PFSK-1 (cell line): ENCODE results near the gene CCDC106.

Experiments
- FOXP2 ChIP-seq: optimal IDR thresholded peaks from 2 replicates; pipeline ENCODE3; 2011; ENCODE audit warnings: borderline replicate concordance, control low read depth, inconsistent platforms; ENCODE audit not compliant: insufficient read depth; ENCODE audit errors: extremely low read length, extremely low read depth
- POLR2AphosphoS5 ChIP-seq: IDR thresholded peaks from 2 replicates; pipeline ENCODE4 v1.6.1; 2012; ENCODE audit warnings: low read depth, mild to moderate bottlenecking, control low read depth, low read length, moderate library complexity
- SIN3A ChIP-seq: IDR thresholded peaks from 2 replicates; pipeline ENCODE4 v1.6.1; 2012; ENCODE audit warnings: mild to moderate bottlenecking, low read length, moderate library complexity, borderline replicate concordance; ENCODE audit not compliant: insufficient read depth
- TAF1 ChIP-seq: IDR thresholded peaks from 2 replicates; pipeline ENCODE4 v1.6.1; 2012; ENCODE audit warnings: low read length, control low read depth, borderline replicate concordance; ENCODE audit not compliant: insufficient read depth
- TF ChIP-seq, protein P1 (sequence below), 2 experiments: IDR thresholded peaks; 2 replicates each; pipeline versions ENCODE4 v1.6.1 to v1.8.0; 2011 to 2012; ENCODE audit warnings: low read depth in 2 of 2, low read length in 2 of 2, control low read depth in 1 of 2, inconsistent platforms in 1 of 2, mild to moderate bottlenecking in 1 of 2, moderate library complexity in 1 of 2; ENCODE audit not compliant: insufficient read depth in 1 of 2

CCDC106 gene

DNA sequence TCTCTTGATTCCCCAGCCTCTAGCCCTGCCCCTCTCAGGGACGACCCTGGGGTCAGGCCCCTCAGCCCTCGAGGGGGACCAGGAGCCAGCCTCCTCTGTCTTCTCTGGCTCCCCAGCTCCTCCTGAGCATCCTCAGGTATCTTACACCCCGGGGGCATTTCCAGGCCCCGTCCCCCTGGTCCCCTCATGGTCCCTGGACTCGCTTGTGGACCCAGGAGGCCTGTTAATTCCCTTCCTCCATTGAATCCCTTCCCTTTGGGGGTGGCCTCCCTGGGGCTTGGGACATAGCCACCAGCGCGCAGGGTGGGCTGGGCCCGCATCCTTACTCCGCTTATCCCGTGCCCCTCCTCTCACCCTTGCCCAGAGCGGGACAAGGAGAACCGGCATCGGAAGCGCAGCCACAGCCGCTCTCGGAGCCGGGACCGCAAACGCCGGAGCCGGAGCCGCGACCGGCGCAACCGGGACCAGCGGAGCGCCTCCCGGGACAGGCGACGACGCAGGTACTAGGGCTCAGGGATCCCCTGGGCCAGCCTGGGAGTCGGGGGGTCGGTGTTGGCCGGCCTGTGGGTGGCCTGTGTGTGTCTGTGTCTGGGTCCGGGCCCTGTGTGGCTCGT lies 10.9 kb downstream of the CCDC106 start:
- TF ChIP-seq SIN3A: no peak
- TF ChIP-seq FOXP2: no peak
- TF ChIP-seq TAF1: no peak
- no peak for TF ChIP-seq POLR2AphosphoS5
- TF ChIP-seq, protein P1, sequence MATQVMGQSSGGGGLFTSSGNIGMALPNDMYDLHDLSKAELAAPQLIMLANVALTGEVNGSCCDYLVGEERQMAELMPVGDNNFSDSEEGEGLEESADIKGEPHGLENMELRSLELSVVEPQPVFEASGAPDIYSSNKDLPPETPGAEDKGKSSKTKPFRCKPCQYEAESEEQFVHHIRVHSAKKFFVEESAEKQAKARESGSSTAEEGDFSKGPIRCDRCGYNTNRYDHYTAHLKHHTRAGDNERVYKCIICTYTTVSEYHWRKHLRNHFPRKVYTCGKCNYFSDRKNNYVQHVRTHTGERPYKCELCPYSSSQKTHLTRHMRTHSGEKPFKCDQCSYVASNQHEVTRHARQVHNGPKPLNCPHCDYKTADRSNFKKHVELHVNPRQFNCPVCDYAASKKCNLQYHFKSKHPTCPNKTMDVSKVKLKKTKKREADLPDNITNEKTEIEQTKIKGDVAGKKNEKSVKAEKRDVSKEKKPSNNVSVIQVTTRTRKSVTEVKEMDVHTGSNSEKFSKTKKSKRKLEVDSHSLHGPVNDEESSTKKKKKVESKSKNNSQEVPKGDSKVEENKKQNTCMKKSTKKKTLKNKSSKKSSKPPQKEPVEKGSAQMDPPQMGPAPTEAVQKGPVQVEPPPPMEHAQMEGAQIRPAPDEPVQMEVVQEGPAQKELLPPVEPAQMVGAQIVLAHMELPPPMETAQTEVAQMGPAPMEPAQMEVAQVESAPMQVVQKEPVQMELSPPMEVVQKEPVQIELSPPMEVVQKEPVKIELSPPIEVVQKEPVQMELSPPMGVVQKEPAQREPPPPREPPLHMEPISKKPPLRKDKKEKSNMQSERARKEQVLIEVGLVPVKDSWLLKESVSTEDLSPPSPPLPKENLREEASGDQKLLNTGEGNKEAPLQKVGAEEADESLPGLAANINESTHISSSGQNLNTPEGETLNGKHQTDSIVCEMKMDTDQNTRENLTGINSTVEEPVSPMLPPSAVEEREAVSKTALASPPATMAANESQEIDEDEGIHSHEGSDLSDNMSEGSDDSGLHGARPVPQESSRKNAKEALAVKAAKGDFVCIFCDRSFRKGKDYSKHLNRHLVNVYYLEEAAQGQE (IDR thresholded peaks at IDR 0.05; ENCODE audit: insufficient read depth in 1 of 2, low read depth in 2 of 2, low read length in 2 of 2): no peak

DNA sequence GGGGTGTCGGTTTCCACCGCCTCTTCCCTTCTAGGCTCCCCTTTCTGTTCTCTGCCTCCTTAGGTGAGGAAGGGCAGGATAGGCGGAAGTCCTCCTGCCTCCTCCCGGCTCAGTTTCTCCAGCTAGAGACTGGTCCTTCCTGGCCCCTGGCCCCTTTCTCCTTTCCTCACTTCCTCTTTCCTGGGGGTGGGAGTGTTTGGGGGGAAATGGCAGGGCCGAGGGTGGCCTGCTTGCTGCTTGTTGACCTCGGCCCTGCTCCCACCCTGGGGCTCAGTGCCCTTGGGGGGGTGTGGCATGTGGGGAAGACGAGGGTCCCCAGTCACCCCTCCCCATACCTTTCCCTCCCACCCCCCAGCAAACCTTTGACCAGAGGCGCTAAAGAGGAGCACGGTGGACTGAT lies 11.8 kb downstream of the CCDC106 start:
- TF ChIP-seq SIN3A (no peak), FOXP2 (no peak), TAF1 (no peak)

DNA sequence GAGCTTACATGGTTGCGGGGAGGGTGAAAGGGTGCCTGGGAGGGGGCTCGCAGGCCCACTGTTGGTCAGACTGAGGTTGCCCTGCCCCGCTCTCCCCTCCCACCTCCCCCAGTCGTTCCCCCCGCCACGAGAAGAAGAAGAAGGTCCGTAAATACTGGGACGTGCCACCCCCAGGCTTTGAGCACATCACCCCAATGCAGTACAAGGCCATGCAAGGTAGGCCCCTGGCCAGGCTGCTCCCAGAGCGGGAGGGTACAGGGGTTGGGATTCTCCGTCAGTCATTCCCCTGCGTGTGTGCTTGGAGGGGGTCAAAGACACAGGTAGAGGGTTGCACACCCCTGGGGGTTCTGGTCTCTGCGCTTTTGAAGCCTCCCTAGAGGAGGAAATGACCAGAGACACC lies 12.4 kb downstream of the CCDC106 start:
- TF ChIP-seq FOXP2 (no peak), TAF1 (no peak), SIN3A (no peak), POLR2AphosphoS5 (no peak)
- TF ChIP-seq, protein P1 (IDR thresholded peaks at IDR 0.05; ENCODE audit: insufficient read depth in 1 of 2, low read depth in 2 of 2, low read length in 2 of 2): no peak

DNA sequence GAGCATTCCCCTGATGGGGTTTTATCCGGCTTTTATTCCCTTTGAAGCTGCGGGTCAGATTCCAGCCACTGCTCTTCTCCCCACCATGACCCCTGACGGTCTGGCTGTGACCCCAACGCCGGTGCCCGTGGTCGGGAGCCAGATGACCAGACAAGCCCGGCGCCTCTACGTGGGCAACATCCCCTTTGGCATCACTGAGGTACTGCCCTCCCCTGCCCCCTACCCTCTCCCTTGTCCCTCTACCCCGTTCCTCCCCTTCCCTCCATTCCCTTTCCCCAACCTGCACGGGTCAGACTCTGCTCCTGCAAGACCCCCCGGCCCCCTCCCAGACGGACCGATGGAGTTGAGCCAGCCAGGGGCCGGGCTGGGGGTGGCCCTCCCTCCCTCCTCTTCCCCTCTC lies 13.0 kb downstream of the CCDC106 start:
- no peak for TF ChIP-seq FOXP2
- TF ChIP-seq, protein P1 (IDR thresholded peaks at IDR 0.05; ENCODE audit: insufficient read depth in 1 of 2, low read depth in 2 of 2, low read length in 2 of 2): no peak
- no peak for TF ChIP-seq TAF1
- TF ChIP-seq SIN3A: no peak
- no peak for TF ChIP-seq POLR2AphosphoS5

DNA sequence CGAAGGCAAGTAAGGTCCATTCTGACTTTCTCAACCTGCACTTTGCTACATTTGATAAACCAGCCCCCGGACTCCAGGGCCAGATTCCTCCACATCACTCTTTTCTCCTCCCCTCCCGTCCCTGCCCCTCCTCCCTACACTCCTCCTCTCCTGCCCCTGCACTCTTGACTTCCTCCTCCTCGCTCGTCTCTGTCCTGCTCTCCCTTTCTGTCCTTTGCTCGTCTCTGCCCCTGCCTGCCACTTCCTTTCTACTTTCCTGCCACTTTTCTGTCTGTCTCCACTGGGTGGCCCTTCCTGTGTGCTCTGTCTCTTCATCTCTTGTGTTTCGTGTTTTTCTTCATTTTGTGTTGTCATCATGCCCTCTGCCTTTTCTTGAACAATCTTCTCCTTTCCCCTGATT lies 13.8 kb downstream of the CCDC106 start:
- no peak for TF ChIP-seq FOXP2
- no peak for TF ChIP-seq POLR2AphosphoS5
- TF ChIP-seq, protein P1 (IDR thresholded peaks at IDR 0.05; ENCODE audit: insufficient read depth in 1 of 2, low read depth in 2 of 2, low read length in 2 of 2): no peak
- no peak for TF ChIP-seq SIN3A
- TF ChIP-seq TAF1: no peak
